H1 (cell line): ENCODE data around the gene NRDE2.

Source experiments
- CTCF ChIP-seq, 3 experiments: IDR thresholded peaks; 1 replicate in 2 of 3; 2 replicates in 1 of 3; pipeline versions ENCODE4 v1.5.1 to v1.6.1; 2011; ENCODE audit warnings: low read length in 3 of 3, mild to moderate bottlenecking in 3 of 3, inconsistent platforms in 2 of 3, low read depth in 1 of 3, moderate library complexity in 1 of 3; ENCODE audit not compliant: insufficient read depth in 1 of 3; ENCODE audit errors: control extremely low read depth in 1 of 3
- EP300 ChIP-seq, 2 experiments: IDR thresholded peaks; 1 replicate in 1 of 2; 2 replicates in 1 of 2; pipeline ENCODE4 v1.6.1; 2011 to 2012; ENCODE audit warnings: low read depth in 2 of 2, low read length in 2 of 2, mild to moderate bottlenecking in 2 of 2, borderline replicate concordance in 1 of 2, inconsistent platforms in 1 of 2, moderate library complexity in 1 of 2
- POLR2AphosphoS5 ChIP-seq: IDR thresholded peaks from 2 replicates; pipeline ENCODE4 v1.6.1; 2011; ENCODE audit warnings: low read depth, low read length
- SP2 ChIP-seq: IDR thresholded peaks from 2 replicates; pipeline ENCODE4 v1.6.1; 2012; ENCODE audit warnings: mild to moderate bottlenecking, low read length, inconsistent platforms
- SUZ12 ChIP-seq: fragments of 200-600 bp; sonication (generic); IDR thresholded peaks from 2 replicates; pipeline ENCODE4 v1.6.1; 2012; ENCODE audit warnings: mild to moderate bottlenecking, inconsistent platforms, low read length, moderate library complexity, mixed read lengths
- YY1 ChIP-seq: IDR thresholded peaks from 2 replicates; pipeline ENCODE4 v1.6.1; 2011; ENCODE audit warnings: low read depth, mild to moderate bottlenecking, low read length
- ZNF274 ChIP-seq: IDR thresholded peaks from 2 replicates; pipeline ENCODE4 v1.7.0; 2012; ENCODE audit warnings: low read length, borderline replicate concordance; ENCODE audit errors: extremely low read depth

GRCh38 chr14:90336401-90336800, 4.7 kb upstream of the NRDE2 start:
- TF ChIP-seq ZNF274 (no peak), POLR2AphosphoS5 (no peak), SUZ12 (no peak), CTCF (IDR thresholded peaks at IDR 0.05; ENCODE audit: control extremely low read depth in 1 of 3, insufficient read depth in 1 of 3, low read depth in 1 of 3, low read length in 3 of 3) (no peak), EP300 (IDR thresholded peaks at IDR 0.05; ENCODE audit: borderline replicate concordance in 1 of 2, low read depth in 2 of 2, low read length in 2 of 2) (no peak), SP2 (no peak), YY1 (no peak)
